ENCODE measurements around the gene IQSEC2.

Gene IQSEC2

DNA sequence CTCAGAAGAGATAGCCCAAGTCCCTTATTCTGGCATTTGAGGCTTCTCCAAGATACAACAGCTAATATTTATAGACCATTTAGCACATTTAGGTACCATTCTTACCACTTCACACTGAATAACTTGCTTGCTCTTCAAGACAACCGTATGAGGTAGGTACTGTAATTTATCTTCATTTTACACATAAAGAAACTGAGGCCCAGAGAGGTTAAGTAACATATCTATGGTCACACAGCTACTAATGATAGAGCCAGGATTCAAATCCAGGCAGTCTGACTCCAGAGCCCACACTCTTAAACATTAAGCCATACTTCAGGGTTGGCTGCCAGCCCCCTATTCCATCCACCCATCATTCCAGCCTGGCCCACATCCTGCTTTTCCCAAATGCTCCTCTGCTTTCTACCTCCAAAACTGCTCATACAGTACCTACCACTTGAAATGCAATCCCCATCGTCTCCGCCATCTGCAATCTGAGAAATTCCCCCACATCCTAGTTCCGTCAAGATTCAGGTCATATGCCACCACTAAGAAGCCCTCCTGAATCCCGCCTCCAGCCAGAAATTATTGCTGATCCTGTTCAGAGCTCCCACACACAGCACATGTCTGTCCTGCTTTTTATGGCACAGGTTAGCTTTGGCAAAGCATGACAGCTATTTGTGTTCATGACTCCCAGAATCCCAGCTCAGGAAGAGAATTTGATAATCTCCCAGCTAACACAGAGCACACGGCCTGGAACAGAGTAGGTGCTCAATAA, 23.5 kb downstream of the IQSEC2 start:
- no peak for TF ChIP-seq JUND (IDR thresholded peaks at IDR 0.05; ENCODE audit: low read depth)
- in situ Hi-C loops (cut with HindIII; ENCODE audit: low pct_unique_long_range_greater_than_20kb, low sequenced_read_pairs) = no loop called here
- no peak for DNase-seq (ENCODE audit: low read depth in 1 of 2, low spot score in 1 of 2)

DNA sequence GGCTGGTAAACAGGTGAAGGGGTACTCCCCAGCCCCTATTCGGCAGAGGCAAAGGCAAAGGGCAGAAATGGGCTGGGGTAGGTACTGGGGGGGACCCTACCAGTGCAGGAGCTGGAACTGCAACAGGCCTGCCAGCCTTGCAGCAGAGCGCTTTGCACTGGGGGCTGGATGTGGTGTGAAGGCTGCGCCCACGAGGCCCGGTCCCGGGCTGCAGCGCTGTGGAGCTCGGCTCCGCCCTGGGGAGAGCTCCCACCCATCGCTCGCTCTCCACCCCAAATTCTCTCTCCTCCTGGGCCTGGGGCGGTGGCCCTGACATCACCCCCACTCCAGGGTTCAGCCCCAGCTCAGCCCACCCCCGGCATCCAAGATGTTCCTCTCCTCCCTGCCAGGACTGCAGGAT, 24.2 kb downstream of the IQSEC2 start:
- no peak for DNase-seq (ENCODE audit: low read depth in 1 of 2, low spot score in 1 of 2)
- in situ Hi-C loops (cut with HindIII; ENCODE audit: low pct_unique_long_range_greater_than_20kb, low sequenced_read_pairs) = no loop called here
- TF ChIP-seq JUND (IDR thresholded peaks at IDR 0.05; ENCODE audit: low read depth) = no peak

DNA sequence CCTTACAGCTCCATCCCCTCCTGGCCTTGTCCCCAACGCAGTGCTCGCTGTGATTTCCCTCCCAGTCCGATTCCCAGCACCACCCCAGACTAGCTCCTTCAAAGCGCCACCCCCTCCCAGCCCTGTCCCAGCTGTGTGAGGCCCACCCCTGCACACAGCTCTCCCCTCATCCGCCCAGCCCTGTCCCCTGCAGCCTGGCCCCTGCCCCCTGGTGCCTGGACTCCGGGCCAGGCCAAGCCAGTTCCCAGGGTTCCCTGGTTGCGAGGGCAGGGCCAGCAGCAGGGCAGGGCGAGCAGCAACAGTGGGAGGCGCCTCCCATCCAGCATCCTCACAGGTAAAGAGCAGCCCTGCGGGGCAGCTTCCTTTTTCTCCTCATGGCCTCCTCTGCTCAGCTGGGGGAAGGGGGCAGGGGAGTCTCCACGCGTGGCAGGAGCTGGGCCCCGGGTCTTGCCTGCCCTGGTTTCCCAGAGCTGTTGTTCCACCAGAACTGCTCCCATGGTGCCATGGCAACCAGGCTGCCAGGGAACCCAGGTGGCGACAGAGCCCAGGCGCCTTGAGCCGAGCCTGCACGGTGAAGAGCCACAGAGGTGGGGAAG, 24.8 kb downstream of the IQSEC2 start:
- in situ Hi-C loops (cut with HindIII; ENCODE audit: low pct_unique_long_range_greater_than_20kb, low sequenced_read_pairs) = no loop called here

DNA sequence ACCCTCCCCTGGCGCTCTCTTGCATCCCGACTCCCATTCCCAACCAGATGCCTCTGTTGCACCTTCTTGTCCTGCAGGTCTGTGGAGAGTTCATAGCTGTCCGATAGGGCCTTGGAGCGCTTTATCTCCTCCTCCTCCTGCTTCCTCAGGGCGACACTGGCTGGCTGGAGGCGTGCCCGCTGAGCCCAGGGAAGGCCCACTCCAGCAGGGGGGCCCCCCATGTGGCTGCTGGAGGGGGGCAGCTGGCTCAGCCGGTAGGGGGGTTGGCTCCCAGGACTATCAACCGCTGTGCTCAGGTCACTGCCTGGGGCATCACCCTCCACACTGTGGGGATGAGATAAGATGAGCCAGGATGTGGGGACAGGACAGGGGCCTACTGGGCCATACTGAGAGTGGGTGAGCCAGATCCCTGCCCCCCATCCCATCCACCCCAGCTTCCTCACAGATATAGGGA, 25.6 kb downstream of the IQSEC2 start:
- no peak for DNase-seq (ENCODE audit: low read depth in 1 of 2, low spot score in 1 of 2)
- in situ Hi-C loops (cut with HindIII; ENCODE audit: low pct_unique_long_range_greater_than_20kb, low sequenced_read_pairs) = no loop called here
- no peak for TF ChIP-seq JUND (IDR thresholded peaks at IDR 0.05; ENCODE audit: low read depth)

More for the DNA sequence above, 24.8 kb downstream of the IQSEC2 start:
- TF ChIP-seq JUND (IDR thresholded peaks at IDR 0.05; ENCODE audit: low read depth) = no peak
- no peak for DNase-seq (ENCODE audit: low read depth in 1 of 2, low spot score in 1 of 2)

DNA sequence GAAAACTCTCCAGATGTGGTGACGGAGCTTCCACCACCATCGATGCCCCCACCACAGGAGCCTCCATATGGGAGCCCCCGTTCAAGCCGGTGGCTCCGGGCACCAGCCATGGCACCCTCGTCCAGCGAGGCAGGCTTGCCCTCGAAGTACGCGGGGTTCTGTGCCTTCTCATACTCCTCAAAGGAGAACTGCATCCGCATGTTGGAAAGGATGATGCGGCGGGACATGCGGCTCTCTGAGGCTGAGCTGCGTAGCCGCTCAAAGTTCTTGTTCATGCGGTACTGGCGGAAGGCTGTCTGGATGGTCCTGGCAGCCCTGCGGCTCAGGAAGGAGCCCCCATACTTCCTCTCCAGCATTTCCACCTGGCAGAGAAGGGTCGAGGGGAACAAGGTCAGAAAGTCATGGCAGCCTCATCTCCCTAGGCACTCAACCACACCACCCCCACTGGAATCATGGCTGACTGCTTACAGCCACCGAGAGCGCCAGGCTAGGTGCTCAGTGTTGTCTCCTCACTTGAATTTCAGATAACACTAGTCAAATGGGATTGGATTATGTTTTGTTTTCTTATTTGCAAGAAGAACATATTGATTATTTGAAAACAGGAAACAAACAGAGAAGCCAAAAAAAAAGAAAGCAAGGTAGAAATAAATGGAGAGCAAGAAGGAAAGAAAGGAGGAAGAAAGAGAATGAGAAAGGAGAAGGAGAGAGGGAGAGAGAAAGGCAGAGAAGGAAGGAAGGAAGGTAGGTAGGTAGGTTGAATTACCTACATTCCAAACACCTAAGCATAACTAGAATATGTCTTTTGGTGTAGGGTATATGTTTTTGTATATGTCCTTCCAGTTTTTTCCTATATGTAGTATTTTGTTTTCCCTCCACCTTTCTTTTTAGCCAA, 26.6 kb downstream of the IQSEC2 start:
- TF ChIP-seq JUND (IDR thresholded peaks at IDR 0.05; ENCODE audit: low read depth) = no peak
- DNase-seq (ENCODE audit: low read depth in 1 of 2, low spot score in 1 of 2) = no peak
- in situ Hi-C loops (cut with HindIII; ENCODE audit: low pct_unique_long_range_greater_than_20kb, low sequenced_read_pairs) = no loop called here

DNA sequence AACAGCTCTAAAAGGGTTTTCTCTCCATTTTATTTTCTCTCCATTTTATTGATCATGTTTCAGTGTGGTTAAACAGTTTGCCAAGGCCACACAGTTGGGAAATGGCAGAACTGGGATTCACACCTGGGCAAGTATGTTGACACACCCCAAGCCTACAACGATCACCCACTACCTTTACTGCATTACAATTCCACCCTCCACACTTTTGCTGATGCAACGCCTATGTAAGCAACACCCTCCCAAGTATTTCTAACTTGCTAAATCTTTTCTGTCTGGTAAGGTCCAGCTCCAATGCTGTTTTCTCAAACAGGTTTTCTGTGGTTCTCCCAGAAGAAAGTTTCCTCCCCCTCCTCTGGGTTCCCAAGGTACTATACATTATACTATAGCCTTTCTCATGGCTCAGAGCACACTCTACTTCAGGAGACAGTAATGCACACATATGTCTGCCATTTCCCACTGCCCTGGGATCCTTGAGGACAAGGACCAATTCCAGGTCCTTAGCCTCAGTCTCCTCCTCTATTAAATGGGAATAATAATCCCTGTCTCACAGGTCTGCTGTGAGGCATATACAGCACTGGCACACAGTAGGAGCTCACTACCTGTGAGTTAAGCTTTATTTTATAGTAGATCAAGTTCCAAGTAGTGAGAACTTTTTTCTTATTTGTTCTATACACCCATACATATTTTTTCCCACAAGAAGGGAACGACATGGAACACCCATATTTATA, 27.9 kb downstream of the IQSEC2 start:
- in situ Hi-C loops (cut with HindIII; ENCODE audit: low pct_unique_long_range_greater_than_20kb, low sequenced_read_pairs) = no loop called here
- DNase-seq (ENCODE audit: low read depth in 1 of 2, low spot score in 1 of 2) = no peak
- TF ChIP-seq JUND (IDR thresholded peaks at IDR 0.05; ENCODE audit: low read depth) = no peak

DNA sequence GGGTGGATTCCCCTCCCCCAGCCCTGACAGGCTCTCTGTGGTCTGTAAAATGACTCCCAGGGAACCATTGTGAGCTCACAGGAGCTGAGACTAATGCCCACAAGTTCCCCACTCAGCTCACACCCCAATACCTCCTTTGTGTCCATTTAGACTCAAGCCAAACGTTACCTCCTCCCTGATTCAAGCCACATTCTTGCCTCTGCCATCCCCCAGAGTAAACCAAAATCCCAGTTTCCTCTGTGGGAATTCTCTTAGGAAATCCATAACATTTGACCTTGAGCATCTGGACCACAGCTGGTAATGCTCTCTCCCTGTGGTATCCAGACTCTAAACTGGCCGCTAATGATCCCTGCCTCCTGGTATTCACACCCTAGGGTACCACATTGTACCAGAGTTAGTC, 30.1 kb downstream of the IQSEC2 start:
- in situ Hi-C loops (cut with HindIII; ENCODE audit: low pct_unique_long_range_greater_than_20kb, low sequenced_read_pairs) = no loop called here
- no peak for DNase-seq (ENCODE audit: low read depth in 1 of 2, low spot score in 1 of 2)
- TF ChIP-seq JUND (IDR thresholded peaks at IDR 0.05; ENCODE audit: low read depth) = no peak

DNA sequence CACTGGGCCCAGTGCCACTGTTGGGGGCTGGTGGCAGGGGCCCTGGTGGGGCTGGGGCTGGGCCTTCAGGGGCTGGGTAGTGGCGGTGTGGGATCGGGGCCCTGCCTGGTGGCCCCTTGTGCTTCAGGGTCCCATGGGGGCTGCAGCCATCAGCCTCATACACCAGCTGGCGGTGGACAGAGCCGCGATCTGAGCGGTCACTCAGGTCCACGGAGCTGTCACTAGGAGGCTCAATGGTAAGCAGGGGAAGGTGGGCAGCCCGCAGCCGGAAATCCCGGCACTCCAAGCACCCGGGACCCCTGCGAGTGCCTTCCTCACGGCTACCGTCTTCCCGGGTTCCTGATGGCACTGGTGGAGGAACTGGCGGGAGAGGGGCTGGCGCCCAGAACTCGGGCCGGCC, 30.8 kb downstream of the IQSEC2 start:
- DNase-seq (ENCODE audit: low read depth in 1 of 2, low spot score in 1 of 2) = no peak
- in situ Hi-C loops (cut with HindIII; ENCODE audit: low pct_unique_long_range_greater_than_20kb, low sequenced_read_pairs) = no loop called here
- TF ChIP-seq JUND (IDR thresholded peaks at IDR 0.05; ENCODE audit: low read depth) = no peak

DNA sequence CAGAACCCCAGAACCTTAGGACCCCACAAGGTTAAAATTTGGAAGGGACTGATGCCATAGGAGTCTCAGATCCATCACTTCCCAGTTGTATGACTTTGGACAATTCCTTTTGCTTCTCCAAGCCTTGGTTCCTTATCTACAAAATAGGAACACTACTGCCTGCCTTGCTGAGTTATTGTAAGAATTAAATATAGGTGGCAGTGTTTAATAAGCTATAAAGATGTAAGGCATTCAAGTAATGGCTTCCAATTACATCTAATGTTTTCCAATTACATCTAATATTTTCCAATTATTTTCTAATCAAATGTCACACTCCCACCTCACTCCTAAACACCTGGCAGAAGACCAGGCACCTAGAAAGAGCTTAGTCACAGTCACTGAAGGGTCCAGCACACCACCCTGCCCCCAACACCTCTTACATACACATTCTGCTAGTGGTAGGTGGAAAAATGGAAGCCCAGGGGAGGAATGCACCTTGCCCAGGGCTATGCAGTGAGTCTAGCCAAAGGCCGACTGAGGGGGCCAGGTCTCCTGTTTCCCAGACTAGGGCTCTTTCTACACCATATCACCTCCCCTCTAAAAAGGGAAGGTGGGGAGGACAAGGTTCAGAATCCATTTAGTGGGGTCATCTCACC, 31.9 kb downstream of the IQSEC2 start:
- DNase-seq (ENCODE audit: low read depth in 1 of 2, low spot score in 1 of 2) = no peak
- no peak for TF ChIP-seq JUND (IDR thresholded peaks at IDR 0.05; ENCODE audit: low read depth)
- in situ Hi-C loops (cut with HindIII; ENCODE audit: low pct_unique_long_range_greater_than_20kb, low sequenced_read_pairs) = no loop called here

DNA sequence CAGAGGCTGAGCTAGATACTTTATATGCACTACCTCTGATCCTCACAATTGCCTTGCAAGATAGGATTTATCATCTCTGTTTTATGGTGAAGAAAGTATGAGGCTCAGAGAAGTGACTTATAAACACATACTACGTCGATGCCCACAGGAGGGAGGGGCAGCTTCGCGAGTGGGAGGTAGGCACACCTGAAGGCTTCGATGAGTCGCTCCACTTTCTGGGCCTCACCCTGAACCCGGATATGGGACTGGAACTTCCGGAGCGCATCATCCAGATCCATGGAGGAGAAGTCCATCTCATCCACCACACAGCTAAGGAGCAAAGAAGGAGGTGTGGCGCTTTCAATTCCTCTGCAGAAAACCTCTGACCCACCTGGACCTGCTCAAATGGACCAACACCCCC, 33.5 kb downstream of the IQSEC2 start:
- in situ Hi-C loops (cut with HindIII; ENCODE audit: low pct_unique_long_range_greater_than_20kb, low sequenced_read_pairs) = no loop called here
- no peak for TF ChIP-seq JUND (IDR thresholded peaks at IDR 0.05; ENCODE audit: low read depth)
- DNase-seq (ENCODE audit: low read depth in 1 of 2, low spot score in 1 of 2) = no peak

DNA sequence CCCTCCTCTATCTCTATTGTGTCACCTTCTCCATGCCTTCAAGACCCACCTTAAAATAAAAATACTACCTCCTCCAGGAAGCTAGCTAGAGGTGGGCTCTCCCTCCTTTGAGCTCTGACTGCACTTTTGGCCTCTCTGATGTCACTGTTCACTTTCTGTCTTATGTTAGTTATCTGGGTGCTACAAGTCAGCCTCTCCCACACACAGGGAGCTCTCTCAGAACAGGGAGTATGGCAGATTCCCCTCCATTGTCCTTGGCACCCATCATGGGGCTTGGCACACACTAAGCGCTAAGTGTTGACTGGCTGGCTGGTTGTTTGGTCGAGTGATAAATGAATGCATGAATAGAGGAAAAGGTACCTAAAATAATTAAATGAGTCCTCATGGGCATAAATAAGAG, 35.2 kb downstream of the IQSEC2 start:
- in situ Hi-C loops (cut with HindIII; ENCODE audit: low pct_unique_long_range_greater_than_20kb, low sequenced_read_pairs) = no loop called here
- TF ChIP-seq JUND (IDR thresholded peaks at IDR 0.05; ENCODE audit: low read depth) = no peak
- no peak for DNase-seq (ENCODE audit: low read depth in 1 of 2, low spot score in 1 of 2)

DNA sequence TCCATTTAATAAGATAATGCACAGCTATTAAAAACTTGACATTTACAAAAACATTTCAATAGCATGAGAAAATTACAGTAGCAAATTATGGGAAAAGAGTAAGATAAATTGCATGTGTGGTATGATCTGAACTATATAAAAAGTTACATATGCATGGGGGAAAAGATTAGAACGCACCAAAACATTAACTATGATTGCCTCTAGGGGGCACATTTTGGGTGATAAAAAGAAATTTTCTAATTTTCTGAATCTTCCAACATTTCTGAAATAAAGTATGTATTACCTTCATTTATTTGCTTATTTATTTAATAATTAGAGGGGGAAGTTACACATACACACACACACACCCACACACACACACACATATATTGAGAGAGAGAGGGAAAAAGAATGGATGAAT, 36.8 kb downstream of the IQSEC2 start:
- no peak for DNase-seq (ENCODE audit: low read depth in 1 of 2, low spot score in 1 of 2)
- in situ Hi-C loops (cut with HindIII; ENCODE audit: low pct_unique_long_range_greater_than_20kb, low sequenced_read_pairs) = no loop called here
- no peak for TF ChIP-seq JUND (IDR thresholded peaks at IDR 0.05; ENCODE audit: low read depth)
